H1 (cell line): ENCODE measurements around the gene SFRP2. TPM values are rescaled to one million over a fixed set of nuclear protein-coding genes. Genes with fewer than 3 reads are reported as not detected.

Experiments used
- KDM1A ChIP-seq: fragments of 200-600, 300-600 bp; sonication (generic); IDR thresholded peaks from 2 replicates; pipeline ENCODE4 v1.7.1; 2016; ENCODE audit warnings: mild to moderate bottlenecking, low read length, borderline replicate concordance
- RFX5 ChIP-seq: IDR thresholded peaks from 2 replicates; pipeline ENCODE4 v1.6.1; 2011; ENCODE audit warnings: low read depth, low read length, improper control_type of control experiment, borderline replicate concordance
- RNF2 ChIP-seq: fragments of 200-900, 300-1000 bp; sonication (generic); IDR thresholded peaks from 2 replicates; pipeline ENCODE4 v1.7.1; 2016; ENCODE audit warnings: borderline replicate concordance, low read depth, mild to moderate bottlenecking, antibody characterized with exemption, low read length; ENCODE audit not compliant: poor library complexity, severe bottlenecking; ENCODE audit errors: missing control alignments
- SIX5 ChIP-seq: IDR thresholded peaks from 2 replicates; pipeline ENCODE4 v1.6.1; 2011; ENCODE audit warnings: mild to moderate bottlenecking, low read depth, low read length
- SUZ12 ChIP-seq: fragments of 200-600 bp; sonication (generic); IDR thresholded peaks from 2 replicates; pipeline ENCODE4 v1.6.1; 2012; ENCODE audit warnings: mild to moderate bottlenecking, inconsistent platforms, low read length, moderate library complexity, mixed read lengths
- polyA plus RNA-seq, 7 experiments: library from polyadenylated mRNA; depleted of rRNA in 3 of 7; stranded (reverse) in 5 of 7; unstranded in 2 of 7; fragments of >200 nt in 5 of 7; fragments of 200-250 nt in 2 of 7; gene quantifications; 1 replicate in 5 of 7; 2 replicates in 1 of 7; 4 replicates in 1 of 7; pipeline versions ENCODE4 v1.2.1 to v1.2.3, GENCODE V29; 2011 to 2013; ENCODE audit warnings: missing spikeins in 2 of 7, mixed read lengths in 2 of 7
- total RNA-seq: library from RNA; stranded (reverse); fragmentation: NEBNext Ultra II Directional; extraction: Animal tissue kit (Norgen Biotek cat#: 25700); gene quantifications from 2 replicates; pipeline ENCODE4 v1.2.1, GENCODE V29; 2021

Gene SFRP2
- total and polyA plus RNA-seq, 2 of the 8 experiments (the other 6 are each of a cell fraction or from before 2014, with no cell fraction given): 108 to 342 TPM

GRCh38 chr4:153731239-153731638 lies 57.6 kb downstream of the SFRP2 start (continued):
- no peak for TF ChIP-seq SUZ12
- no peak for TF ChIP-seq KDM1A
- no peak for TF ChIP-seq SIX5
- no peak for TF ChIP-seq RFX5
- no peak for TF ChIP-seq RNF2

Other genes starting within 250 kb of the SFRP2 start
- 1.3 and 1.5 TPM in 2 replicates for gene TLR2, start 104.8 kb downstream of the SFRP2 start, total RNA-seq
- gene TLR2, start 104.8 kb downstream of the SFRP2 start, polyA plus RNA-seq (2011; rRNA removed): 0.67 and 1.3 TPM in 2 replicates
- 7.3 and 7.9 TPM in 2 replicates for gene RNF175, start 29.1 kb downstream of the SFRP2 start, total RNA-seq
- gene RNF175, start 29.1 kb downstream of the SFRP2 start, polyA plus RNA-seq (2011; rRNA removed): 4.7 and 9.8 TPM in 2 replicates